ENCODE data around the gene NUP98.

NUP98 gene

DNA sequence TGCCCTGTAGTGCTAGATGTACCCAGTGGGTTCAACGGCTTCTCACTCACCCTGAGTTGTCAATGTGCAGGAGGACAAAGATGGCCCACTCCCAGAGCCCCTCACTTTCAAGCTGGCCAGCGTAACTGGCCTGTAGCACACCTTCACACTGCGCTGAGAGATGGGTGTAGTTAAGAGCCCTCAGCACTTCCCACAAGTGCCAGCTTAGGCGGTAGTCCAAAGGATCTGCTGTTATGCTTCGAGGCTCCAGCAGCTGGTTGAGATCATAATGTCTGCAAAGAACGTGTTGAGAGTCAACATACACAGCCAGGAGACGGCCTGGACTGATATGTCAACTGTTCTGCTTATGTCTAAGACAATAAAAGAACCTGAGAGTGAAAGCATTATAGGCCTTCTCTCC lies 111.4 kb downstream of the NUP98 start:
- DNase-seq (ENCODE audit: extremely low read depth, low read depth), result no peak
- TF ChIP-seq, protein P1, sequence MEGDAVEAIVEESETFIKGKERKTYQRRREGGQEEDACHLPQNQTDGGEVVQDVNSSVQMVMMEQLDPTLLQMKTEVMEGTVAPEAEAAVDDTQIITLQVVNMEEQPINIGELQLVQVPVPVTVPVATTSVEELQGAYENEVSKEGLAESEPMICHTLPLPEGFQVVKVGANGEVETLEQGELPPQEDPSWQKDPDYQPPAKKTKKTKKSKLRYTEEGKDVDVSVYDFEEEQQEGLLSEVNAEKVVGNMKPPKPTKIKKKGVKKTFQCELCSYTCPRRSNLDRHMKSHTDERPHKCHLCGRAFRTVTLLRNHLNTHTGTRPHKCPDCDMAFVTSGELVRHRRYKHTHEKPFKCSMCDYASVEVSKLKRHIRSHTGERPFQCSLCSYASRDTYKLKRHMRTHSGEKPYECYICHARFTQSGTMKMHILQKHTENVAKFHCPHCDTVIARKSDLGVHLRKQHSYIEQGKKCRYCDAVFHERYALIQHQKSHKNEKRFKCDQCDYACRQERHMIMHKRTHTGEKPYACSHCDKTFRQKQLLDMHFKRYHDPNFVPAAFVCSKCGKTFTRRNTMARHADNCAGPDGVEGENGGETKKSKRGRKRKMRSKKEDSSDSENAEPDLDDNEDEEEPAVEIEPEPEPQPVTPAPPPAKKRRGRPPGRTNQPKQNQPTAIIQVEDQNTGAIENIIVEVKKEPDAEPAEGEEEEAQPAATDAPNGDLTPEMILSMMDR (IDR thresholded peaks at IDR 0.05; ENCODE audit: low read depth, low read length), result no peak

DNA sequence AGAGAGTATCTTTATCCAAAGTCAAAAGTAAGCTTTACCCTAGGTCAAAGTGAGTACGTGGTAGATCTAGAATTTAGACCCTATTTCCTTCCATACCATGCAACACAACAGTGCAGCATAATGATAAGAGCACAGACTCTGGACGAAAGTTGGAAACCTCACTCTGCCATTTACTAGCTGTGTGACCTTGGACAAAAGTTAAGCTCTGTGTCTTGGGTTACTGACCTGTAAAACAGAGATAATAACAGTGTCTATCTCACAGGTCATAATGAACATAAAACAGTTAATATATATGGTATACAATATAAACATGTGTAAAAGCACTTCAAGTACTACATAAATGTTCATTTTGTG lies 112.6 kb downstream of the NUP98 start:
- TF ChIP-seq, protein P1 (IDR thresholded peaks at IDR 0.05; ENCODE audit: low read depth, low read length), result no peak
- DNase-seq (ENCODE audit: extremely low read depth, low read depth), result no peak

DNA sequence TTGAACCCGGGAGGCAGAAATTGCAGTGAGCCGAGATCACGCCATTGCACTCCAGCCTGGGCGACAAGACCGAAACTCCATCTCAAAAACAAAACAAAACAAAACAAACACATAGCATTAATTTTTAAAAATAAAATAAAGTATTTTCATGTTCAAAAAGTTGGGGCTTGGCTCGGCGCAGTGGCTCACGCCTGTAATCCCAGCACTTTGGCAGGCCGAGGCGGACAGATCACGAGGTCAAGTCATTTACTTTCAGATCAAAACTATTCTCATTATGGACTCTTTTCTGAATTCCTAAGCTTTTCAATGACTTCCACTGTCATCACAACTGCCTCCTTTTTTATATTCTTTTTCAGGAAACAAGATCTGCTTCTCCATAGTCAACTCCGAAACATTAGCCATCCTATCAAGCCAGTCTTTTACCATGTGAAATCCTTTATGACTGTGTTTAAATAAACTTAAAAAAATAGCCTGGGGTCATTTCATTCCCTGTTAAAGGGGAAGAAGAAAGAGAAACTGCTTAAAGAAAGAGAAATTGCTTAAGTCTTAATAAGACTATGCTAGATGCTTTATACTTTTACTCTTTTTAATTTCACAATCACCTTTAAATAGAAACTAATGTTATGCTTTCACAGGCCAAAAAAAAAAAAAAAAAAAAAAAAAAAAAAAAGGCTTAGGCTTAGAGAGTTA lies 113.1 kb downstream of the NUP98 start:
- DNase-seq (ENCODE audit: extremely low read depth, low read depth), result no peak
- TF ChIP-seq, protein P1 (IDR thresholded peaks at IDR 0.05; ENCODE audit: low read depth, low read length), result no peak

DNA sequence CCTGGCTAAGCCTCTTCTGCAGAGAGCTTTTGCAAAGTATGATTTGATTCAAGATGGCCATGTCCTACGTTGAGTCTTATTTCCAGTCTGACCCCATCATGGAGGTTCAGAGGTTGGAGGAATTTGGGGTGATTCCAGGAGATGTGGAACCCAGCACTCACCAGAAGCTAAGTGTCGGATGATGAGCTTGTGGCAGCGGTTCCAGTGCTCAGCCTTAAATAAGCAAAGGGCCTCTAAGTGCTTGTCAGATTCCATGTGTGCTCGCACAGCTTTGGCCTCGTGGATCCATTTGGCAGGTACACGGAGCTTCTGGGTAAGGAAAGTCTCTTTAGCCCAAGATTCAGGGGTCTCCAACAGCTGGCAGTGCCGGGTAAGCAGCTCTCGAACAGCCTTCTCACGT lies 114.3 kb downstream of the NUP98 start:
- TF ChIP-seq, protein P1 (IDR thresholded peaks at IDR 0.05; ENCODE audit: low read depth, low read length), result no peak

DNA sequence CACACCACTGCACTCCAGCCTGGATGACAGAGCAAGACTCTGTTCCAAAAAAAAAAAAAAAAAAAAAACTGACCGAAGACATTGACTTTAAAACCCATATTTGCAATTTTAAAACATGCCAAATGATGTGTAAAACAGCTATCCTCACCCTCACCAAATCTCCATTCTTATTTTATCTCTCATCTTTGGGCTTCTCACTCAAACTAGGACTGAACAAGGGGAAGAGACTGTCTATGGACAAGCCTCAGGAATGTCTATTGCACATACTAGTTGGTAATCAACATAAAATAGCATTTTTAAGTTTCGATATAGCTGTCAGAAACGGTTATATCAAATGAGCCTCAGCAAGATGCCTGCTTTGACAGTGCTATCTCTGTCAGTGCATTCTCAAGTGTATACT lies 118.3 kb downstream of the NUP98 start:
- TF ChIP-seq, protein P1 (IDR thresholded peaks at IDR 0.05; ENCODE audit: low read depth, low read length), result no peak
- DNase-seq (ENCODE audit: extremely low read depth, low read depth), result no peak

More for the DNA sequence above, 114.3 kb downstream of the NUP98 start:
- no peak for DNase-seq (ENCODE audit: extremely low read depth, low read depth)

DNA sequence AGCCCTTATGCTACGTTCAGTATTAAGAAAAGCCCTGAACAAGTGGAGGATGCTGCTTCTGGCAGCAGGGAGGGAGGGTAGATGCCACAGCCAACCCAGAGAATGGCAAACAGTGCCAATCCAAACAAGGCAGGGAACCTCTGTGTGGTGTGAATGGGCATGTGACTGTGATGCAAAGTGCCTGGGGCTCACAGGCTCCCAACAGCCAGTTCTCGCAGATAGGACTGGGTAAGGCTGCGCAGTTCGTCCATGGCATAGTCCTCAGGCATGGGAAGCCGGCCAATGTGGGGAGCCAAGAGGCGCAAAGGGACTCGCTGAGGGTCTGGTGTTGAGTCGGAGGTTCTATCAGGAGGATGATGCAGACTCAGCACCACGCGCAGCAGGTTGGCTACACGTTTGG lies 121.4 kb downstream of the NUP98 start:
- DNase-seq (ENCODE audit: extremely low read depth, low read depth), result no peak
- TF ChIP-seq, protein P1 (IDR thresholded peaks at IDR 0.05; ENCODE audit: low read depth, low read length), result no peak

DNA sequence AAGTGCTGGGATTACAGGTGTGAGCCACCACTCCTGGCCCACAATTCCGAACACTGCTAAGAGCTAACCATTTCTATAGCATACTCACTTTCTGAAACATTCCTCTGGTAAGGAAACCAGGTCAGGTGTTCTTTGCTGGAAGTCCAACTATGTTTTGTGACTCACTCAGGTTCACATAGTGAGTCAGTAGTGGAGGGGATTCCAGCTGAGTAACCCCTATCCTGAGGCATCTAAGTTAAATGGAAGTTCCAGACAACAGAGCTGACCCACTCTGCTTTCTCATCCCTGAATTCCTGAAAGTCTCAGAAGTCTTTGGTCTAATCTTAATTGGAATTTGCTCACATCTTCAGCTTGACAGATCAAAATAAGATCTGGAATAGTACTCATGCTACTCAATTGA lies 123.2 kb downstream of the NUP98 start:
- TF ChIP-seq, protein P1 (IDR thresholded peaks at IDR 0.05; ENCODE audit: low read depth, low read length), result no peak
- DNase-seq (ENCODE audit: extremely low read depth, low read depth), result no peak
